GM18526 (cell line): ENCODE results near the gene SPAG9.

Experiments
- POLR2A ChIP-seq: IDR thresholded peaks from 3 replicates; pipeline ENCODE4 v1.6.1; 2011; ENCODE audit not compliant: insufficient read length; ENCODE audit errors: extremely low read depth

Gene SPAG9

GRCh38 chr17:50948711-50949110 lies 172.0 kb downstream of the SPAG9 start:
- no peak for TF ChIP-seq POLR2A

GRCh38 chr17:50947782-50948543 lies 172.7 kb downstream of the SPAG9 start:
- TF ChIP-seq POLR2A: no peak

- TF ChIP-seq POLR2A: no peak
Measured at GRCh38 chr17:50946891-50947781, 173.5 kb downstream of the SPAG9 start.

- no peak for TF ChIP-seq POLR2A
Measured at GRCh38 chr17:50946223-50946890, 174.3 kb downstream of the SPAG9 start.

- no peak for TF ChIP-seq POLR2A
Measured at GRCh38 chr17:50945779-50946222, 174.9 kb downstream of the SPAG9 start.

- no peak for TF ChIP-seq POLR2A
Measured at GRCh38 chr17:50944902-50945720, 175.6 kb downstream of the SPAG9 start.

GRCh38 chr17:50944054-50944901 lies 176.4 kb downstream of the SPAG9 start:
- no peak for TF ChIP-seq POLR2A

- TF ChIP-seq POLR2A: no peak
Measured at GRCh38 chr17:50943575-50943933, 177.1 kb downstream of the SPAG9 start.

GRCh38 chr17:50939795-50940684 lies 180.6 kb downstream of the SPAG9 start:
- no peak for TF ChIP-seq POLR2A

- no peak for TF ChIP-seq POLR2A
Measured at GRCh38 chr17:50939542-50939794, 181.2 kb downstream of the SPAG9 start.

- TF ChIP-seq POLR2A: no peak
Measured at GRCh38 chr17:50938821-50939541, 181.7 kb downstream of the SPAG9 start.

GRCh38 chr17:50935996-50936266 lies 184.7 kb downstream of the SPAG9 start:
- no peak for TF ChIP-seq POLR2A
